K562 (cell line): ENCODE measurements around the gene HSPA1B. TPM values are rescaled to one million over a fixed set of nuclear protein-coding genes. Genes with fewer than 3 reads are reported as not detected.

ENCODE experiments used
- CBX5 ChIP-seq: IDR thresholded peaks from 2 replicates; pipeline ENCODE4 v1.6.1; 2014; ENCODE audit warnings: low read depth, borderline replicate concordance
- CEBPG ChIP-seq, 3 experiments: fragments of 200-800 bp in 1 of 3; sonication (Bioruptor generic) in 1 of 3; sonication (generic) in 1 of 3; formaldehyde crosslinking in 1 of 3; IDR thresholded peaks in 2 of 3; conservative IDR thresholded peaks in 1 of 3; 2 replicates each; pipeline versions ENCODE4 v1.6.1 to v1.8.0; 2016 to 2022; ENCODE audit warnings: missing compliant biosample characterization in 2 of 3, missing genetic modification characterization in 2 of 3, mild to moderate bottlenecking in 1 of 3, missing genetic modification reagents in 1 of 3
- ETV5 ChIP-seq: sonication (generic); formaldehyde crosslinking; IDR thresholded peaks from 2 replicates; pipeline ENCODE4 v1.4.0; 2020; ENCODE audit warnings: low read depth, mild to moderate bottlenecking, missing genetic modification reagents
- EWSR1 ChIP-seq: fragments of 450-650 bp; IDR thresholded peaks from 2 replicates; pipeline ENCODE4 v1.6.1; 2018; ENCODE audit warnings: borderline replicate concordance, mild to moderate bottlenecking, low read depth, moderate library complexity; ENCODE audit not compliant: partially characterized antibody
- FOXM1 ChIP-seq, 2 experiments: fragments of 450-650 bp in 1 of 2; sonication (generic) in 1 of 2; formaldehyde crosslinking in 1 of 2; IDR thresholded peaks; 2 replicates each; pipeline versions ENCODE4 v1.6.1 to v1.9.0; 2017 to 2022; ENCODE audit warnings: low read depth in 2 of 2, mild to moderate bottlenecking in 2 of 2, missing genetic modification reagents in 1 of 2, moderate library complexity in 1 of 2
- GATAD2A ChIP-seq: fragments of 450-650 bp; IDR thresholded peaks from 2 replicates; pipeline ENCODE4 v1.6.1; 2017
- MAFG ChIP-seq: fragments of 450-650 bp; conservative IDR thresholded peaks from 2 replicates; pipeline ENCODE4 v1.6.1; 2016; ENCODE audit warnings: missing genetic modification characterization, missing compliant biosample characterization
- NCOA6 ChIP-seq: fragments of 450-650 bp; IDR thresholded peaks from 2 replicates; pipeline ENCODE4 v1.6.1; 2017; ENCODE audit warnings: mild to moderate bottlenecking
- NFE2 ChIP-seq: IDR thresholded peaks from 2 replicates; pipeline ENCODE4 v1.6.1; 2014; ENCODE audit warnings: antibody characterized with exemption, low read depth
- RBM34 ChIP-seq: fragments of 200-400 bp; formaldehyde crosslinking; IDR thresholded peaks from 2 replicates; pipeline ENCODE4 v1.6.1; 2018; ENCODE audit warnings: low read length, borderline replicate concordance; ENCODE audit not compliant: insufficient read depth
- SREBF2 ChIP-seq: sonication (generic); formaldehyde crosslinking; IDR thresholded peaks from 2 replicates; pipeline ENCODE4 v1.4.0; 2020; ENCODE audit warnings: mild to moderate bottlenecking, missing genetic modification reagents
- TOE1 ChIP-seq, 2 experiments: fragments of 450-650 bp in 1 of 2; sonication (generic) in 1 of 2; formaldehyde crosslinking in 1 of 2; IDR thresholded peaks; 2 replicates each; pipeline versions ENCODE4 v1.7.1 to v1.8.0; 2016 to 2022; ENCODE audit warnings: borderline replicate concordance in 2 of 2, mild to moderate bottlenecking in 2 of 2, antibody characterized with exemption in 1 of 2, inconsistent platforms in 1 of 2, low read depth in 1 of 2, missing genetic modification reagents in 1 of 2, moderate library complexity in 1 of 2
- ZC3H11A ChIP-seq: IDR thresholded peaks from 2 replicates; pipeline ENCODE4 v1.6.1; 2012; ENCODE audit warnings: low read depth, low read length, improper control_type of control experiment
- ZFX ChIP-seq: sonication (generic); formaldehyde crosslinking; IDR thresholded peaks from 2 replicates; pipeline ENCODE4 v1.8.0; 2022; ENCODE audit warnings: mild to moderate bottlenecking, missing genetic modification reagents, moderate library complexity
- ZNF143 ChIP-seq: sonication (generic); formaldehyde crosslinking; IDR thresholded peaks from 2 replicates; pipeline ENCODE4 v1.9.0; 2022; ENCODE audit warnings: mild to moderate bottlenecking, missing genetic modification reagents
- ZNF583 ChIP-seq: fragments of 250-450 bp; sonication (Bioruptor Pico); IDR thresholded peaks from 2 replicates; pipeline ENCODE4 v1.4.0; 2020
- ZNF75A ChIP-seq: fragments of 450-650 bp; formaldehyde crosslinking; IDR thresholded peaks from 2 replicates; pipeline ENCODE4 v1.4.0; 2020; ENCODE audit warnings: mild to moderate bottlenecking
- ZNF785 ChIP-seq: fragments of 250-450 bp; sonication (Bioruptor Pico); IDR thresholded peaks from 2 replicates; pipeline ENCODE4 v1.4.0; 2020; ENCODE audit warnings: mild to moderate bottlenecking
- ZNF830 ChIP-seq: fragments of 250-450 bp; sonication (Bioruptor Pico); IDR thresholded peaks from 2 replicates; pipeline ENCODE4 v1.5.0; 2021; ENCODE audit warnings: mild to moderate bottlenecking
- polyA plus RNA-seq, 8 experiments: library from polyadenylated mRNA; depleted of rRNA in 4 of 8; stranded (reverse) in 5 of 8; unstranded in 3 of 8; fragments of >200 nt; fragmentation: Nextera tagmentation in 2 of 8; fragmentation: Illumina TruSeq in 1 of 8; extraction: Ambion mirVana in 2 of 8; extraction: Trizol in 1 of 8; gene quantifications; 2 replicates each; pipeline versions ENCODE4 v1.2.1 to v1.2.3, GENCODE V29; 2011 to 2014; ENCODE audit warnings: inconsistent platforms in 1 of 8, missing spikeins in 1 of 8
- total RNA-seq, 7 experiments: library from RNA; depleted of rRNA in 6 of 7; stranded (reverse); fragments of >200 nt in 6 of 7; fragmentation: Illumina TruSeq in 2 of 7; extraction: Trizol in 2 of 7; gene quantifications; 2 replicates each; pipeline versions ENCODE4 v1.2.1 to v1.2.3, GENCODE V29; 2011 to 2021; ENCODE audit warnings: low replicate concordance in 1 of 7
- TF ChIP-seq, protein P1 (sequence below): sonication (generic); formaldehyde crosslinking; IDR thresholded peaks from 2 replicates; pipeline ENCODE4 v1.8.0; 2022; ENCODE audit warnings: mild to moderate bottlenecking, missing genetic modification reagents, borderline replicate concordance
- TF ChIP-seq, protein P2 (sequence below): fragments of 450-650 bp; IDR thresholded peaks from 2 replicates; pipeline ENCODE4 v1.6.1; 2017; ENCODE audit warnings: mild to moderate bottlenecking, moderate library complexity

The HSPA1B gene
- total and polyA plus RNA-seq, 9 of the 15 experiments (the other 6 are each of a cell fraction or from before 2014, with no cell fraction given): 0.27 to 227 (median 51.2) TPM

DNA sequence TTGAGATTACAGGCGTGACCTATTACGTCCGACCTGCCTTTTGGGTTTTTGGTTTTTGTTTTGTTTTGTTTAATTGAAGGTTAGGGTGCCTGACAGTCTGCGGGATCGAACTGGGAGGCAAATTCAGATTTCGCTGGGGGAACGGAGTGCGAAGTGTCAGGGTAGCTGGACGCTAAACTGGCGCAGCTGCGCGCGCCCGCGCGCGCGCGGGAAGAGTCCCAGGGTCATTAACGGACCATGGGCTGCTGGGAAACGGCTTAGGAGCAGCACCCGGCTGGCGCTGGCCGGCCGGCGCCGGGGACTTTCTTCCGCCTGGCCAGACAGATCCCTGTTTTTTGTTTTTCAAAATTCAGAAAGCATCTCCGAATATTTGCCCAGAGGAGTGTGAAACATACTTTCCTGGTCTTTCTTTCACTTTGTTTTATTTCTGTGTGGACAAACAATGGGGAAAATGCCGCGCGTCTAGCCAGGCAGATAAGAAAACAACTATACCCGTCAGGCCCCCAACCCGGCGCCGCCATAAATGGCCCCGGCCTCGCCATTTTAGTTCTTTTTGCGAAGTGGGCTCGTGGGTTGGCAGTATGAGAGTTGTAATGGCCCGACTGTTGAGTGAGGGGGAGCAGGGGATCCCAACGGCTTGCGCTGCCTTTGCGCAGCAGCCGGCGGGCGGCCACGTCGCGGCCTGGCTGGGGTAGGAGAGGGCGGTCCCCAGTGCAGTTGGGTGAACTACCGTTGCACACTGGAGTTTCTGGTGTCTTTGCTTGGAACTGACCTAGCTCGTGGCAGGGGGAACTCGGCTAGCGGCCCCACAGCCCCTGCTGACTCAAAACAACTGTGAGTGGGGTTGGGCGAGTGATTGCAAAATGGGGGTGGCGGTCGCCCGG is 7.1 kb downstream of the HSPA1B start (continued):
- TF ChIP-seq SREBF2 (CRISPR knock-in tag) (peak; percentile 98; the same call in 1 of the 2 replicates), MAFG (tag) (no peak), CEBPG (CRISPR knock-in tag; IDR thresholded peaks at IDR 0.05) (peak; percentile 82; the same call in 1 of the 2 replicates), CEBPG (tag; conservative IDR thresholded peaks at IDR 0.05 in 1 of 2, IDR thresholded peaks at IDR 0.05 in 1 of 2) (peak; percentile 62 to 81), CBX5 (no peak), ZNF785 (CRISPR knock-in tag) (0 out of 2 replicates have a peak, but pooled peaks have one; percentile 44), ZNF830 (CRISPR knock-in tag) (peak; percentile 96), ZC3H11A (peak; percentile 79), NCOA6 (no peak), ZNF143 (CRISPR knock-in tag) (peak; percentile 77), ZNF583 (CRISPR knock-in tag) (peak; percentile 93), EWSR1 (no peak), ETV5 (CRISPR knock-in tag) (peak; percentile 87; the same call in 1 of the 2 replicates), TOE1 (IDR thresholded peaks at IDR 0.05; ENCODE audit: borderline replicate concordance) (no peak), TOE1 (CRISPR knock-in tag; IDR thresholded peaks at IDR 0.05; ENCODE audit: borderline replicate concordance, low read depth) (peak; percentile 83; the same call in 1 of the 2 replicates), FOXM1 (IDR thresholded peaks at IDR 0.05; ENCODE audit: low read depth) (peak; percentile 75; the same call in 1 of the 2 replicates), FOXM1 (CRISPR knock-in tag; IDR thresholded peaks at IDR 0.05; ENCODE audit: low read depth) (peak; percentile 95; the same call in 1 of the 2 replicates), GATAD2A (no peak), NFE2 (peak; percentile 98), ZNF75A (no peak), ZFX (CRISPR knock-in tag) (peak; percentile 91), RBM34 (no peak)
- TF ChIP-seq, protein P1, sequence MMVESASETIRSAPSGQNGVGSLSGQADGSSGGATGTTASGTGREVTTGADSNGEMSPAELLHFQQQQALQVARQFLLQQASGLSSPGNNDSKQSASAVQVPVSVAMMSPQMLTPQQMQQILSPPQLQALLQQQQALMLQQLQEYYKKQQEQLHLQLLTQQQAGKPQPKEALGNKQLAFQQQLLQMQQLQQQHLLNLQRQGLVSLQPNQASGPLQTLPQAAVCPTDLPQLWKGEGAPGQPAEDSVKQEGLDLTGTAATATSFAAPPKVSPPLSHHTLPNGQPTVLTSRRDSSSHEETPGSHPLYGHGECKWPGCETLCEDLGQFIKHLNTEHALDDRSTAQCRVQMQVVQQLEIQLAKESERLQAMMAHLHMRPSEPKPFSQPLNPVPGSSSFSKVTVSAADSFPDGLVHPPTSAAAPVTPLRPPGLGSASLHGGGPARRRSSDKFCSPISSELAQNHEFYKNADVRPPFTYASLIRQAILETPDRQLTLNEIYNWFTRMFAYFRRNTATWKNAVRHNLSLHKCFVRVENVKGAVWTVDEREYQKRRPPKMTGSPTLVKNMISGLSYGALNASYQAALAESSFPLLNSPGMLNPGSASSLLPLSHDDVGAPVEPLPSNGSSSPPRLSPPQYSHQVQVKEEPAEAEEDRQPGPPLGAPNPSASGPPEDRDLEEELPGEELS (CRISPR knock-in tag): no peak
- TF ChIP-seq, protein P2, sequence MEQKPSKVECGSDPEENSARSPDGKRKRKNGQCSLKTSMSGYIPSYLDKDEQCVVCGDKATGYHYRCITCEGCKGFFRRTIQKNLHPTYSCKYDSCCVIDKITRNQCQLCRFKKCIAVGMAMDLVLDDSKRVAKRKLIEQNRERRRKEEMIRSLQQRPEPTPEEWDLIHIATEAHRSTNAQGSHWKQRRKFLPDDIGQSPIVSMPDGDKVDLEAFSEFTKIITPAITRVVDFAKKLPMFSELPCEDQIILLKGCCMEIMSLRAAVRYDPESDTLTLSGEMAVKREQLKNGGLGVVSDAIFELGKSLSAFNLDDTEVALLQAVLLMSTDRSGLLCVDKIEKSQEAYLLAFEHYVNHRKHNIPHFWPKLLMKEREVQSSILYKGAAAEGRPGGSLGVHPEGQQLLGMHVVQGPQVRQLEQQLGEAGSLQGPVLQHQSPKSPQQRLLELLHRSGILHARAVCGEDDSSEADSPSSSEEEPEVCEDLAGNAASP: no peak
